ENCODE results near the gene GNAO1.

- no peak for TF ChIP-seq REST (IDR thresholded peaks at IDR 0.05; ENCODE audit: low read depth, low read length)
- no peak for TF ChIP-seq CTCF (IDR thresholded peaks at IDR 0.05)
- TF ChIP-seq TAF1 (IDR thresholded peaks at IDR 0.05; ENCODE audit: borderline replicate concordance, low read depth, low read length): no peak
- no peak for TF ChIP-seq EP300 (IDR thresholded peaks at IDR 0.05; ENCODE audit: borderline replicate concordance in 1 of 2, low read depth in 1 of 2, low read length in 1 of 2)
- TF ChIP-seq SIN3A (IDR thresholded peaks at IDR 0.05; ENCODE audit: borderline replicate concordance, low read depth, low read length): no peak
- no peak for TF ChIP-seq CHD2 (IDR thresholded peaks at IDR 0.05; ENCODE audit: low read length, partially characterized antibody)
- TF ChIP-seq NFIC (IDR thresholded peaks at IDR 0.05; ENCODE audit: borderline replicate concordance): no peak
Measured at GRCh38 chr16:56364865-56365264, 173.6 kb downstream of the GNAO1 start.
